HG03095 (cell line): ENCODE data around the gene FBP1.

ENCODE experiments used
- ATAC-seq: cut with Tn5 transposase; IDR thresholded peaks from one replicate; pipeline ENCODE4 v1.9.1; 2021; ENCODE audit warnings: moderate library complexity; ENCODE audit not compliant: unreplicated experiment

The FBP1 gene

DNA sequence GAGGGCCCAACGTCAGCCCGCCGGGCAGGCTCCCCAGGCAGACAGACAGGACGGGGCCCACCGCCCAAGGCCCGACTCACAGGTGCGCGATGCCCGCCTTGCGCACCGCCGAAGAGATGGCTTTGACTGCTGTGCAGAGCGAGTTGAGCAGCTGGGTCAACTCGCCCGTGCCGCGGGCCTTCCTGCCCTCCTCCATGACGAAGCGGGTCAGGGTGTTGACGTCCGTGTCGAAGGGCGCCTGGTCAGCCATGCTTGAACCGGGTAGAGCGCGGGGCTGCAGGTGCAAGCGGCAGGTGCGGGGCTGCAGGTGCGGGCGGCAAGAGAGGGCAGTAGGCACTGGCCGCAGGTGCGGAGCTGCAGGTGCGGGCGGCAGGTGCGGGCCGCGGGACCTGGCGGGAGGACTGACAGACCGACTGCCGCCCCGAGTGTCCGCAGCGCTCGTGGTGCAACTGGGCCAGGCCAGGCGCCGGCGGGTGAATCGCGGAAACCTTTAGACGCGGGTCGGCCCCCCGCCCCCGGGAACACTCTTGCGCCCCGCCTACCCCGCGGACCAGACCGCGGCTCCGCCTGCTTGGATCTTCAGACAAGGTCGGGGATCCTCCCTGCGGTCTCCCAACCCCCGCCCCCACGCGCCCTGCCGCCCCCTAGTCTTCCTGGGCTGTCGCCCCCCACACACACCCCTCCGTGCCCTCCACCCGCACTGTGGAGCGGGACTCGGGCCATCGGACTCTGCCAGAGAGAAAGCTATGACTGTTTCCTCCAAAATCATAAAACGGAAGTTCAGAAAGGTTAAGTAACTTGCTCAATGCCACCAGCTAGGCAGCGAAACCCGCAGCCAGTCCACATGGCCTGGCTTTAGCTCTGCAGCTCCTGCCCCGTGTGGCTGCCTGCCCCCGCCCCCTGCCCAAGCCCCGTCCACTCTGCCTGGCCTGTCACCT lies at the start of gene FBP1:
FBP1 (minus strand) TSS at position 458 of the 938 bp plus-strand sequence; CDS start at position 250, 208 bp downstream.
- ATAC-seq, result no peak

DNA sequence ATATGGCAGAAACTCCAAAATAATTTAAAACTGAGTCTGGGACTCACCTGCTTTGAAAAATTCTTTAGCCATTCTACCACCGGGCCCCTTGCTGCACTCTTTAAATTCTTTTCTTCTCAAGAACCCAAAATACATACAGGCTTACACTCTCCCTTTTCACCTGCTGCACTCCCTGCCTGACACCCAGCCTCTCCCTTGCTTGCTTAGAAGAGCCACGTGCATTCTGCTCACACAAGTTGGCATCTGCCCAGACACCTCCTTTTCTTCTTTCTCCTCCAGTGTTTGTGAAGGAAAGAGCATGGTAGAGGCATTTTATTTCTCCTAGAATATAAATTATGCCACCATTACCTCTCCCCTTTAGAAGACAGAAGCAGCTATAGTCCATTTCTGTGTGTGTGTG lies 48.1 kb upstream of the FBP1 start:
- ATAC-seq, result no peak

DNA sequence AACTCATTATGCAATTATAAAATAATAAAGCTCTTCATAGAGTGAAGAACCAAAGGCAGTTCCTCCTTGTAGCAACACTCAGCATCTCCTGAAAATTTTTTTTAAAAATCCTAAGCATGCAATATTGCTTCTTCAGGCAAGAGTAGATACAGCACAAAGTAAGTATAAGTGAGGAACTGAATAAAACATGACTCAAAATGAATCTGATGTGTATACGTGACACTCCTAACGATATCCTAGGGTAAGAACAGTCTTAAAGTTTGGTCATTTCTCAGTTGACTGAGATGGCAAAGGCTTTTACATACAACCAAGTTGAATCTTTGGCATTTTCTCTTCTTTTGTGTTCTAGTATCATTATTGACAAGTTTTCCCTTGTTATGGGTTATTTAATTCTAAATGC lies 46.0 kb upstream of the FBP1 start:
- no peak for ATAC-seq

DNA sequence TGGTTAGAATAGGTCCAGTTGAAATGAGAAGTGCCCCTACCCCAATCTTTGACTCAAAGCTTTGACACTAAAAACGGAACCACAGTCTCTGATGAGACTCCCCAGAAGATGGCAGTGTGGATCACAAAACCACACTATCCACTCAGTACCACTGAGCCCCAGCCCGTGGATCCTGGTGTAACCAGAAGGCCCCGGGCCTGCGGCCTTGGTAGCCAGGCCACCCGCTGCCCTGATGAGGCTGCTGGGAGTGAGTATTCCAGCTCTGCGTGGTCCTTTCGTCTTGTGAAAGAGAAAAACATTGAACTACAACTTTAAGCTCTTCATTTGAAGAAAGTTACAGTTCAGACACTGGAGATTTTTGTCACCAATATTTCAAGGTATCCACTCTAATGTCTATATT lies 42.2 kb upstream of the FBP1 start:
- peak; percentile 69 for ATAC-seq

DNA sequence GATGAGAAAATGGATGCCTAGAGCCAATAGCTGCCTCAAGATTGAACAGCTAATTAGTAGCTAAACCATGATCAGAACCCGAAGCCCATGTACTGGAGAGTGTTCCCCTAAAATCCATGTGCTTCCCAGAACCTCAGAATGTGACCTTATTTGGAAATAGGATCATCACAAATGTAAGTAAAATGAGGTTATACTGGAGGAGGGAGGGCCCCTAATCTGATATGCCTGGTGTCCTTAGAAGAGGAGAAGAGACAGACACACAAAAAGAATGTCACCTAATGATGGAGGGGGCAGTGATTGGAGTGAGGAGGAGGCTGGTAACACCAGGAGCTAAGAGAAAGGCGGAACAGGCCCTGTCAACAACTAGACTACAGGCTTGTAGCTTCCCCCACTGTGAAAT lies 41.3 kb upstream of the FBP1 start:
- ATAC-seq, result no peak

DNA sequence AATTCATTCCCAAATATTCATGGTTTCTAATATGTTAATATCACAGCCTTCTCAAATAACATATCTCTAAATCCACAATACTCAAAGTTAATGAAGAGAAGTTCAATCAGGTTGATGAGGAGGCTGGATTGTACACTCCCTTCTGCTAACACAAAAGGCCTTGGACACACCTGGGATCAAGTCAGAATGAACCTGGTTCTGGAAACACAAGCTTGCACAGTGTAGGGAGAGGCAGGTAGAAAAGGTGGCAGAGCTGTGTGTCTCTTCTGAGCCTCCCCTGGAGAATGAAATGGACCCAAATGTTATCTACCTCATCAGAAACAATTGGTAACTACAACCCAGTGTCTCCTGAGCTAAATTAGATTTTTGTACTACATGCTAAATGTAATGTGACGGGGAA lies 40.7 kb upstream of the FBP1 start:
- ATAC-seq, result no peak

DNA sequence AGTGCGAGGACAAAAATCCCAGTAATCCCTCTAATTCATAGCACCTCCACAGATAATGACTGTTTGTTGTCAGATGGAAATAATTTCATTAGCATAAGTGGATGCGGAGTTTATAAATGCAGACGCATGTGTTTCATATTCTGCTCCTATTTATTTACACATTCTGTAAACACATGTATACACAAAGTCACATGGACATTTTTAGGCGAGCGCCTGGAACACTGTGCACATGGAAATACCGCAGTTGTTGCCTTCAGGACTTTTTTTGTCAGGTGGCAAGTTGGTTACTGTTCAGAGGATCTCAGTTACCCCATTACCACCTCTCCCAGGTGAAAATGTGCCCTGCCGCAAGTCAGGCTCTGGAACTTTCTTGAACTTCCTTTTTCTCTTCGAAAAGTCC lies 40.3 kb upstream of the FBP1 start:
- ATAC-seq, result no peak

DNA sequence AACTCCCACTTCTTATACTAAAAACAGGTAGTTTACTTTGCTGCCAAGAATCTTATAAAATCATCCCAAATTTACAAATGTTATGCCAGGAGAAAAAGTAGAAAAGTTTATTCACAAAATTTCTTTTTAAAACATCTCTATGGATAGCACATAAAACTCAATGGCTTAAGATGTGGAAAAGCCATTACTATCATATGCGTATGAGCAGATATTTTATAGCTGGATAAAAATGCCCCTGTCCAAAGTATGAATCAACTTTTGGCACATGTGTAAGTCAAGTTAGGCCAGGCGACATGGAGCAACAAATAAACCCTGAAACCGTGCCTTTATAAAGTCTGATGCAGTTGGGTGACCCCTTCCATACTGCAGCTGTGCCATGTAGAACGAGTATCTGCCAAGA lies 38.6 kb upstream of the FBP1 start:
- no peak for ATAC-seq

DNA sequence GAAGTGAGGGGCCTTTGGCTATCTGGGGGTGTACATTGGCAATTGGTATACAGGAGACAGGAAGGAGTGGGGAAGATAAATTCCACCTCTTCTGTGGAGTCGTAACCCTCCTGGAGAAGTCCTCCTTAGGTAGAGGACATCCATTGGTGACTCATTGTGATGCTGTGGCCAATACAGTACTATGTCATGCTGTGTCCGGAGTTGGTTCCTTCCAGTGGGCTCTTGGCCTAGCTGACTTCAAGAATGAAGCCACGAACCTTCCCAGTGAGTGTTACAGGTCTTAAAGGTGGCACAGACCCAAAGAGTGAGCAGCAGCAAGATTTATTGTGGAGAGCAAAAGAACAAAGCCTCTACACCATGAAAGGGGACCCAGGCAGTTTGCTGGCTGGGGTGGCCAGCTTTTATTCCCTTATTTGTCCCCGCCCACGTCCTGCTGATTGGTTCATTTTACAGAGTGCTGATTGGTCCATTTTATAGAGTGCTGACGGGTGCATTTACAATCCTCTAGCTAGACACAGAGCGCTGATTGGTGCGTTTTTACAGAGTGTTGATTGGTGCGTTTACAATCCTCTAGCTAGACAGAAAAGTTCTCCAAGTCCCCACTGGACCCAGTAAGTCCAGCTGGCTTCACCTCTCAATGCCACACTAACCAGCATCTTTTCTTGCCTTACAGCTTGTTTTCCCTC lies 37.3 kb upstream of the FBP1 start:
- no peak for ATAC-seq

DNA sequence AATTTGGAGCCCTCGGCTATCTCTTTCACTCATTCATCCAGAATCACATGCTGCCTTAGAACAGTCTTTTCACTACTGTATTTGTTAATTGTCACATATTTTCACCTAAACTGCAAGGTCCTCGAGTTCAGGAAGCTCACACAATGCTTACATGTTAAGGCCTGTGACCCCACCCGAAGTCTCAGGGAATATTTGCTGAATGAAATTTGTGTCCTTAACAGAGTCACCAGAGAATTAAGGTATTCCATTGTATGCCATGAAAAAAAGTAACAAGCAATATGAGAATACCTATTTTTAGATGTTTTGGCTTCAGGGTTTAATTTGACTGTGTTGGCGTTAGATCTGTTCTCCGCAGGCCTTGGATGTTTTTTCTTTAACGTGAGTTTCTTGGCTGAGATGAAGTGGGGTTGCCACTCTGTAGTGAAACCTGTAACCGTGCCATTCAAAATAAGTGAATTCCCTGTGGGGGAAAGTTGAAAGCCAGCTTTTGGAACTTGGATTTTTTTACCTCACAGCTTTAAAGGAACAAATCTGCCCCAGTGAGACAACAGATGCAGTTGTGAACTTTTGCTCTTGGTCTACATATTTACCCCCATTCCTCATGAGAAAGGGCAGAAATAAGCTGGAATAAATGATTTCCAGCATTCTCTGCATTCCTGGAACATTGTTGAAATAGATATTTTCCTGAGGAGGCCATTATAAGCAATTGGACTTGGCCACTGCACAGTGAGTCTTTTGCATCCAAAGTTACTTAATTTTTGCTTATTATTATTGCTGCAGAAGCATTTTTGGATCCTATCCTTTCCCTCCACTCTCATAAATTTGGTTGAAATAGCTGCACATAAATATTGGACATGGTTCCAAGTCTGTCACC lies 35.9 kb upstream of the FBP1 start:
- no peak for ATAC-seq

DNA sequence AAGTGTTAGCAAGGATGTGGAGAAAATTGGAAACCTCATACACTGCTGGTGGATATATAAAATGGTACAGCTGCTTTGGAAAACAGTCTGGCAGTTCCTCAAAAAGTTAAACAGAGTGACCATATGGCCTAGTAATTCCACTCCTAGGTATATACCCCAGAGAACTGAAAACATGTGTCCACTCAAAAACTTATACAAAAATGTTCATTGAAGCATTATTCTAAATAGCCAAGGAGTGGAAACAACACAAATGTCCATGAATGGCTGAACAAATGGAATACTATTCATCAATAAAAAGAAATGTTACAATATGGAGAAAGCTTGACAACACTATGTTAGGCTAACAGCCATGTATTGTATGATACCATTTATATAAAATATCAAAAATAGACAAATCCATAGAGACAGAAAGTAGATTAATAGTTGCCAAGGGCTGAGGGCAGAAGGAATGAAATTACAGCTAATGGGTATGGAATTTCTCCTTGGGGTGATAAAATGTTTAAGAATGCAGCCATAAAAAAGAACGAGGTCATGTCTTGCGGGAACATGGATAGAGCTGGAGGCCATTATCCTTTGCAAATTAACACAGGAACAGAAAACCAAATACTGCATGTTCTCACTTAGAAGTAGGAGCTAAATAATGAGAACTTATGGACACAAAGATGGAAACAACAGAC lies 33.6 kb upstream of the FBP1 start:
- ATAC-seq, result no peak

DNA sequence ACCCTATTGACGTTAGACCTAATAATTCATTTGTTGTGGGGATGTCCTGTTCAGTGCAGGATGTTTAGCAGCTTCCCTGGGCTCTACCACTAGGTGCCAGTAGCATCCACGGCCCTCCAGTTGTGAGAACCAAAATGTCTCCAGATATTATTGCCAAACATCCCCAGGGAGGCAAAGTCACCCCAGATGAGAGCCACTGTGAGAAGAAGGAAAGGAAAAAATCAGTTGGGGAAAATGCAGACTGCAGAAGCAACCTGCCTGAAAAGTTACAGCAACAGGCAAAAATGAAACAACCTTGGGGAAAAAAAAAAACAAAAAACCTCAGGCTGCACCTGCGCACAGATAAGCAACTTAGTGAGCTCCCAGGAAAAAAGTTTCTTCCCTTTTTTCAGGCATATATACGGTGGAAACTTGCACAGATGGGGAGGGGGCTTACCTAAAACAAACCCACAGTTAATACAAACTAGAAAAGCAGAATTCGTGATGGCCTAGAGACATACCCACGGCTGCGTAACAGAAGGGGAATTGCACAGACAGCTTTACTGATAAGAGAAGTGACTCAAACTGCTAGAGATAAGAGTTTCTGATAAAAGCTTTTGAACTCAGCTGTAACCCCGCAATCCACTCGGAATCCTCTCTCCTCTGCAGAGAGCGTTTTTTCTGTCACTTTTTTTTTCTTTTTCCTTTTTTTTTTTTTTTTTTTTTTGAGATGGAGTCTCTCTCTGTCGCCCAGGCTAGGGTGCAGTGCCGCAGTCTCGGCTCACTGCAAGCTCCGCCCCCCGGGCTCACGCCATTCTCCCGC lies 29.8 kb upstream of the FBP1 start:
- no peak for ATAC-seq

DNA sequence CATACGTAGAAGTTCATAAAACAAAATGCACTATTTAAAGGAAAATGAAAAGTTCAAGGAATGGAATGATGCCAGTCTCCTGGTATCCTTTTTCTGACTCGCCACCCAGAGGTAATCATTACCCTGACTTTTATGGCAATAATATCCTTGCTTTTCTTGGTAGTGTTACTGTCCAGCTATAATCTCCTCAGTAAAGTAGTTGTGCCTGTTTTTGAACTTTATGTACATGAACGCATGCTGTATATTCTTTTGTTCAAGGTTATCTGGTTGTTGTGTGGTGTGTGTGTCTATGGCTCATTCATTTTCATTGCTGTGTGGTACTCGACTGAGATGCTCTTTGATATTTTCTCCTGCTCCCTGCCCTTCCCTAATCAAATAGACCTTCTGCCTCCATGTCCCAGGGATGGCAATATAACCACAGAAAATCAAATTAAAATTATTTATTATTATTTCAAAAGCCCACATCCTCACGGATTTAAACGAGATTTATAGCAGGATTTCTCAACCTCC lies 29.2 kb upstream of the FBP1 start:
- ATAC-seq, result no peak

DNA sequence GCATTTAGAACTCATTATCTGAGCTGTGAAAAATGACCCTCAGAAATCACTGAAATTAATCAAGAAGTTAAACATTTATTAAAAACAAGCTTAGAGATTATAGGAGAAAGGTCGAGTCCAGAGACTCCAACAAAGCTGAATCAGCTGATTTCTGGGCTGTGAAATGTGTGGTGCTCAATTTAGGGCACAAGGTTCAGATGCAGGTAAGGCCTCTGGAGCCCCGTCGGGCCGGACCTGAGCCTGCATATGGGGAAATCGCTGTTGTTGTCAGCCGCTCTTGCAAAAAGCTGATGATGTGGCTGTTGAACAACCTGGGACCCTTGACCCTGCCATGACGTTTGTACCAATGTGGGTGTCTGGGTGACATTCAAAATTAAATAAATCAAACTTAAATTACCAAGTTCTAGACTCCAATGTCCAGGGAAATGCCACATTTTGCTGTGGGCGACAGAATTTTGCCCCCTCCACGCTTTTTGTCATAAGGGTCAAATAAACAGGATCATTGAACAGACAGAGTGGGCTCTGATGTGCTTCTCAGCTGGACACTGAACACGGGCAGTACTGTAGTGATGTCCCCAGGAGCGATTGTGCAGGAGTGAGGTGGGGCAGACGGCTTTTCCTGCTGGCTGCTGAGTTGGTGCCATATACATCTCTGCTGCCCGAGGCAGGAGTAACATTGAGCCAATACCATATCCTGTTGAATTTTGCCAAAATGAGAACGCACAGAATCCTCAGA lies 27.2 kb upstream of the FBP1 start:
- no peak for ATAC-seq

DNA sequence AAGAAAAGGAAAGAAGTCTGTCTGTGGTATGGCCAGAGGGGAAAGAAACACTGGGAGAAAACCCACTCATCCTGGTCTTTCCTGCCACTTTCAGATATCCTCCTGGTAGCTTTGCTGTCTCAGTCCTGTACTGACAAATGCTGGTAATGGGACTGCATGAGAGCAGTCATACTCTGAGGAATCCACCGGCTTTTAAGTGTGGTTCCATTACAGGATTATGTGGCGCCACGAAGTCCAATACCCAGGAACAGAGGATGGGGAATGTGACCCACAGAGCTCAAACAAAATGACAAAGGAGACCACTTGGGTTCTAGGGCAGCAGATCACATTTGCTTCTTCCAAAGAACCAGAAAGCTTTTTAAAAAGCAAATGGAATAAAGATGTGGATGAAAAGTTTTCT lies 26.3 kb upstream of the FBP1 start:
- ATAC-seq, result no peak

DNA sequence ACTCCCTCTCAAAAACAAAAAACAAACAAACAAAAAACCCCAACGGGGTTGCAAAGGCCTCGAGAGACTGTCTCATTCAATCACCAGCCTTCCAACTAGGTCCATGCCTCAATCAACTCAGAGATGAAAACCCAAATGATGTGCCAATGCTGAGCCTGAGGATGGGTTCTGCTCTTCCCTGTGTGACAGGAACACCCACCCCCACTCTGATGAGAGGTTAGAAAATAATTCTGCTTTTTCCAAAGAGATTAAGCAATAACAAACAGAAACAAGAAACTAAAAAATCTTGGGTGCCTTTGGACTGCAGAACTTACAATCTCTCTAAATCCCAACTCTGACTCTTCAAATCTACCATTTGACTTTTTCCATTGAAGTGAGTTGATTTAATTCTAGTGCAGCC lies 25.5 kb upstream of the FBP1 start:
- no peak for ATAC-seq

DNA sequence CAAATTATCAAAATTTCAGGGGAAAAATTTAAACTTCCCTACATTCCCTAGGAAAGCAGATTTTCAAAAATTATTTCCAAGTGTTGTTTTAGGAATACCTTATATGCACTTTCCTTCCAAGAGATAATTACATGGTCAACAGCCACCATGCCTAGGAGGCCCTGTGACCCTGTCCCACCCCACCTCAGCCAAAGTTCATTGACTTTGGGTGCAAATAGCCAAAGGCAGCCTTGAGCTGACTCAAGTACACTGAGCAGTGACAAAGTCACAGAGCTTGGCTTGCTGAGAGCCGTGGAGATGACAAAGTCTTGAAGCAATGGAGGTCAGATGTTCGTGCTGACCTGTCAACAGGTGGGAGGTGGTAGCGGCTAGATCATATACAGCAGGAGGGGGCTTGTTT lies 24.3 kb upstream of the FBP1 start:
- ATAC-seq, result no peak

DNA sequence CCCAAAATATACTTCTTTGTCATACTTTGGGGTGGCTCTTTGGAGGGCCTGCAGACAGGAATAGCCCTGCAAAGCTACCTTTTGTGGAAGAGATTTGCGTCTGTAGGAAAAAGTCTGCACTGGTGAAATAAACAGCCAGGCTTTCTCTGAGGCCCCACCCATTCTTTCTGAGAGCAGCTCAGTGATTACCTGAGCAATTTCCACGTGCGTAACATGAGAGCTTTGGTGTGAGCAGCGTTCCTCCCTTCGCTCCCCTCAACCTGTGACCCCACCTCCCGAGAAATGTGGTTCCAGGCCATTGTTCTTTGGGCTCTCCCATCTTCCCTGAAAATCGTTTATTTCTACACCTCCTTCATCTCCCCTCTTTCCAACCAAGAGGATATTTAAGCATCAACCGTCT lies 23.8 kb upstream of the FBP1 start:
- ATAC-seq, result no peak
